SK-N-MC (cell line): ENCODE measurements around the gene THY1.

ENCODE experiments used
- EZH2 ChIP-seq: fragments of 200-600 bp; sonication (generic); IDR thresholded peaks from one replicate; pipeline ENCODE4 v1.6.1; 2017; ENCODE audit warnings: antibody characterized with exemption
- POLR2AphosphoS5 ChIP-seq: IDR thresholded peaks from 2 replicates; pipeline ENCODE4 v1.6.1; 2012; ENCODE audit warnings: mild to moderate bottlenecking, low read depth, low read length, borderline replicate concordance

- no peak for TF ChIP-seq EZH2
- no peak for TF ChIP-seq POLR2AphosphoS5
Measured at GRCh38 chr11:119446871-119447663, 24.1 kb upstream of the THY1 start.
